Panc1 (cell line): ENCODE measurements around the gene OR2B2. TPM values are rescaled to one million over a fixed set of nuclear protein-coding genes. Genes with fewer than 3 reads are reported as not detected.

Source experiments
- ATAC-seq: fragments of 200-7000 bp; cut with Tn5 transposase; 2 replicates; pipeline ENCODE4 v1.9.1; 2020; ENCODE audit warnings: mild to moderate bottlenecking, moderate library complexity
- Bru-seq: library from RNA; stranded (reverse); fragments of 400-500 nt; gene quantifications from one replicate; lab custom pipeline; 2021; lab: Mats Ljungman, UMichigan
- BruChase-seq, 2 experiments: library from RNA; stranded (reverse); fragments of 400-500 nt; gene quantifications; one replicate each; lab custom pipeline; 2021; lab: Mats Ljungman, UMichigan
- BruUV-seq: library from RNA; stranded (reverse); fragments of 400-500 nt; replicated peaks from 2 replicates; lab custom pipeline; 2021; lab: Mats Ljungman, UMichigan
- CTCF ChIA-PET: fragments of 300-600 bp; sonication (Branson Sonifier 250); formaldehyde crosslinking; loops from one replicate; lab custom pipeline; 2022; ENCODE audit warnings: antibody characterized with exemption; lab: Charles Lee
- POLR2A ChIA-PET: fragments of 300-600 bp; sonication (Branson Sonifier 250); formaldehyde crosslinking; loops from one replicate; lab custom pipeline; 2022; ENCODE audit warnings: antibody characterized with exemption; lab: Charles Lee
- DNase-seq: peaks from one replicate; pipeline ENCODE4 v3.0.0-alpha.2; 2010; ENCODE audit warnings: low read depth, low spot score
- H3K27ac ChIP-seq: 2 replicates; pipeline ENCODE4 v1.5.1; 2011; ENCODE audit warnings: mild to moderate bottlenecking, low read length, inconsistent platforms
- H3K27me3 ChIP-seq: fragments of 200-500 bp; sonication (Bioruptor generic); 2 replicates; pipeline ENCODE4 v1.6.0; 2014; ENCODE audit warnings: low read length, inconsistent platforms; ENCODE audit not compliant: control insufficient read depth, insufficient read depth
- H3K36me3 ChIP-seq: fragments of 200-500 bp; sonication (Bioruptor generic); 2 replicates; pipeline ENCODE4 v1.5.1; 2014; ENCODE audit warnings: inconsistent platforms, mild to moderate bottlenecking, low read length, moderate library complexity; ENCODE audit not compliant: control insufficient read depth, insufficient read depth
- H3K4me1 ChIP-seq: 2 replicates; pipeline ENCODE4 v1.5.1; 2011; ENCODE audit warnings: inconsistent platforms, mild to moderate bottlenecking, low read length, moderate library complexity; ENCODE audit not compliant: control insufficient read depth, insufficient read depth
- H3K4me3 ChIP-seq, 2 experiments: 2 replicates each; pipeline ENCODE4 v1.5.1; 2011 to 2012; ENCODE audit warnings: low read depth in 2 of 2, low read length in 2 of 2, mild to moderate bottlenecking in 2 of 2, inconsistent platforms in 1 of 2, moderate library complexity in 1 of 2
- H3K9me3 ChIP-seq: fragments of 200-500 bp; sonication (Bioruptor generic); 2 replicates; pipeline ENCODE4 v1.5.1; 2014; ENCODE audit warnings: low read depth, mild to moderate bottlenecking, inconsistent platforms, low read length, moderate library complexity; ENCODE audit not compliant: control insufficient read depth, insufficient read depth
- POLR2AphosphoS5 ChIP-seq: IDR thresholded peaks from 2 replicates; pipeline ENCODE4 v1.6.1; 2012; ENCODE audit warnings: mild to moderate bottlenecking, low read depth, low read length, moderate library complexity
- SIN3A ChIP-seq: IDR thresholded peaks from 2 replicates; pipeline ENCODE4 v1.6.1; 2012; ENCODE audit warnings: low read depth, mild to moderate bottlenecking, low read length, moderate library complexity, borderline replicate concordance; ENCODE audit not compliant: insufficient read depth
- TCF7L2 ChIP-seq: IDR thresholded peaks from 2 replicates; pipeline ENCODE4 v1.6.1; 2011; ENCODE audit warnings: mild to moderate bottlenecking, low read depth, low read length, inconsistent platforms
- in situ Hi-C: cut with HindIII; loops from 2 replicates; pipeline ENCODE4 v1.10.0; 2016; ENCODE audit warnings: low sequenced_read_pairs, low pct_unique_long_range_greater_than_20kb
- intact Hi-C: fragments of 100-400 bp; cut with micrococcal nuclease; formaldehyde crosslinking; loops from one replicate; pipeline ENCODE4 v1.10.0; 2022; ENCODE audit not compliant: unreplicated experiment
- long read RNA-seq: library from polyadenylated mRNA; unstranded; transcript quantifications from one replicate; pipeline ENCODE4 v2.0.0, GENCODE V29; 2021; ENCODE audit not compliant: unreplicated experiment
- polyA plus RNA-seq: library from polyadenylated mRNA; unstranded; fragments of >200 nt; gene quantifications from one replicate; pipeline ENCODE4 v1.2.1, GENCODE V29; 2012; ENCODE audit warnings: missing spikeins; ENCODE audit not compliant: insufficient read length
- total RNA-seq: library from RNA; stranded (reverse); gene quantifications from one replicate; pipeline ENCODE4 v1.2.1, GENCODE V29; 2021; ENCODE audit not compliant: unreplicated experiment
- TF ChIP-seq, protein P1 (sequence below): fragments of 450-650 bp; IDR thresholded peaks from 2 replicates; pipeline ENCODE4 v1.5.1; 2017; ENCODE audit warnings: mild to moderate bottlenecking
- TF ChIP-seq, protein P2 (sequence below), 2 experiments: IDR thresholded peaks; 2 replicates each; pipeline ENCODE4 v1.6.1; 2011 to 2012; ENCODE audit warnings: low read depth in 2 of 2, control low read depth in 1 of 2, low read length in 1 of 2, mild to moderate bottlenecking in 1 of 2, moderate library complexity in 1 of 2; ENCODE audit not compliant: insufficient read depth in 1 of 2

OR2B2 gene
- total RNA-seq, result not detected
- polyA plus RNA-seq, result not detected
- not detected for Bru-seq, nascent RNA
- not detected for BruChase-seq, experiment 1, labeled RNA remaining after a 2-hour chase
- not detected for BruChase-seq, experiment 2, labeled RNA remaining after a 6-hour chase
- long read RNA-seq, result 0 reads

GRCh38 chr6:27911956-27912446 lies at the start of gene OR2B2:
TSS of gene OR2B2 (minus strand) at chr6:27912396. CDS start at chr6:27912319, 77 bp downstream.
- H3K27ac ChIP-seq, result no peak within 1 kb of the TSS
- CTCF ChIA-PET, result no interaction called here
- no peaks in the 10 kb centered on the region for H3K4me1 ChIP-seq
- ATAC-seq (no peak), DNase-seq (no peak)
- in situ Hi-C loops (no loop called here), intact Hi-C loops (no loop called here)
- POLR2A ChIA-PET, result no interaction called here
- H3K36me3 ChIP-seq, result no peaks in the 10 kb centered on the region
- H3K27me3 ChIP-seq, result no peaks in the 10 kb centered on the region
- no peak within 1 kb of the TSS for H3K4me3 ChIP-seq
- no peaks in the 10 kb centered on the region for H3K9me3 ChIP-seq
- TF ChIP-seq TCF7L2, result no peak
- BruUV-seq, result no TSS peak

- ATAC-seq (no peak), DNase-seq (no peak)
- BruUV-seq, result no TSS peak
- no peak overlapping the region for H3K27ac ChIP-seq
- H3K36me3 ChIP-seq, result no peaks in the 10 kb centered on the region
- no peak overlapping the region for H3K4me3 ChIP-seq
- no peaks in the 10 kb centered on the region for H3K27me3 ChIP-seq
- CTCF ChIA-PET, result no interaction called here
- TF ChIP-seq, protein P1, sequence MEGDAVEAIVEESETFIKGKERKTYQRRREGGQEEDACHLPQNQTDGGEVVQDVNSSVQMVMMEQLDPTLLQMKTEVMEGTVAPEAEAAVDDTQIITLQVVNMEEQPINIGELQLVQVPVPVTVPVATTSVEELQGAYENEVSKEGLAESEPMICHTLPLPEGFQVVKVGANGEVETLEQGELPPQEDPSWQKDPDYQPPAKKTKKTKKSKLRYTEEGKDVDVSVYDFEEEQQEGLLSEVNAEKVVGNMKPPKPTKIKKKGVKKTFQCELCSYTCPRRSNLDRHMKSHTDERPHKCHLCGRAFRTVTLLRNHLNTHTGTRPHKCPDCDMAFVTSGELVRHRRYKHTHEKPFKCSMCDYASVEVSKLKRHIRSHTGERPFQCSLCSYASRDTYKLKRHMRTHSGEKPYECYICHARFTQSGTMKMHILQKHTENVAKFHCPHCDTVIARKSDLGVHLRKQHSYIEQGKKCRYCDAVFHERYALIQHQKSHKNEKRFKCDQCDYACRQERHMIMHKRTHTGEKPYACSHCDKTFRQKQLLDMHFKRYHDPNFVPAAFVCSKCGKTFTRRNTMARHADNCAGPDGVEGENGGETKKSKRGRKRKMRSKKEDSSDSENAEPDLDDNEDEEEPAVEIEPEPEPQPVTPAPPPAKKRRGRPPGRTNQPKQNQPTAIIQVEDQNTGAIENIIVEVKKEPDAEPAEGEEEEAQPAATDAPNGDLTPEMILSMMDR, result no peak
- TF ChIP-seq POLR2AphosphoS5 (no peak), SIN3A (no peak), TCF7L2 (no peak)
- TF ChIP-seq, protein P2, sequence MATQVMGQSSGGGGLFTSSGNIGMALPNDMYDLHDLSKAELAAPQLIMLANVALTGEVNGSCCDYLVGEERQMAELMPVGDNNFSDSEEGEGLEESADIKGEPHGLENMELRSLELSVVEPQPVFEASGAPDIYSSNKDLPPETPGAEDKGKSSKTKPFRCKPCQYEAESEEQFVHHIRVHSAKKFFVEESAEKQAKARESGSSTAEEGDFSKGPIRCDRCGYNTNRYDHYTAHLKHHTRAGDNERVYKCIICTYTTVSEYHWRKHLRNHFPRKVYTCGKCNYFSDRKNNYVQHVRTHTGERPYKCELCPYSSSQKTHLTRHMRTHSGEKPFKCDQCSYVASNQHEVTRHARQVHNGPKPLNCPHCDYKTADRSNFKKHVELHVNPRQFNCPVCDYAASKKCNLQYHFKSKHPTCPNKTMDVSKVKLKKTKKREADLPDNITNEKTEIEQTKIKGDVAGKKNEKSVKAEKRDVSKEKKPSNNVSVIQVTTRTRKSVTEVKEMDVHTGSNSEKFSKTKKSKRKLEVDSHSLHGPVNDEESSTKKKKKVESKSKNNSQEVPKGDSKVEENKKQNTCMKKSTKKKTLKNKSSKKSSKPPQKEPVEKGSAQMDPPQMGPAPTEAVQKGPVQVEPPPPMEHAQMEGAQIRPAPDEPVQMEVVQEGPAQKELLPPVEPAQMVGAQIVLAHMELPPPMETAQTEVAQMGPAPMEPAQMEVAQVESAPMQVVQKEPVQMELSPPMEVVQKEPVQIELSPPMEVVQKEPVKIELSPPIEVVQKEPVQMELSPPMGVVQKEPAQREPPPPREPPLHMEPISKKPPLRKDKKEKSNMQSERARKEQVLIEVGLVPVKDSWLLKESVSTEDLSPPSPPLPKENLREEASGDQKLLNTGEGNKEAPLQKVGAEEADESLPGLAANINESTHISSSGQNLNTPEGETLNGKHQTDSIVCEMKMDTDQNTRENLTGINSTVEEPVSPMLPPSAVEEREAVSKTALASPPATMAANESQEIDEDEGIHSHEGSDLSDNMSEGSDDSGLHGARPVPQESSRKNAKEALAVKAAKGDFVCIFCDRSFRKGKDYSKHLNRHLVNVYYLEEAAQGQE (IDR thresholded peaks at IDR 0.05; ENCODE audit: insufficient read depth in 1 of 2, low read depth in 2 of 2, low read length in 1 of 2), result no peak
- POLR2A ChIA-PET, result no interaction called here
- intact Hi-C loops (no loop called here), in situ Hi-C loops (no loop called here)
- no peaks in the 10 kb centered on the region for H3K4me1 ChIP-seq
- H3K9me3 ChIP-seq, result no peaks in the 10 kb centered on the region
Observed at GRCh38 chr6:27957516-27957915, 45.3 kb upstream of the OR2B2 start.

- Histone ChIP-seq H3K36me3 (no peaks in the 10 kb centered on the region), H3K4me3 (no peak within 1 kb of the TSS), H3K4me1 (no peaks in the 10 kb centered on the region), H3K27ac (no peak within 1 kb of the TSS), H3K9me3 (no peaks in the 10 kb centered on the region), H3K27me3 (no peaks in the 10 kb centered on the region; the same call in 1 of the 2 replicates)
- intact Hi-C loops, result no loop called here
- BruUV-seq, result no TSS peak
- TF ChIP-seq, protein P1, result no peak
- TF ChIP-seq POLR2AphosphoS5, result no peak
- TF ChIP-seq, protein P2 (IDR thresholded peaks at IDR 0.05; ENCODE audit: insufficient read depth in 1 of 2, low read depth in 2 of 2, low read length in 1 of 2), result no peak
- no peak for TF ChIP-seq TCF7L2
- no peak for TF ChIP-seq SIN3A
- ChIA-PET POLR2A (no interaction called here), CTCF (interaction anchor here (0.6 kb wide), 1 partner anchor 31 kb away, joined by 4 read pairs; no protein-coding TSS in a partner anchor)
- in situ Hi-C loops, result no loop called here
- ATAC-seq (no peak), DNase-seq (no peak)
Observed at GRCh38 chr6:27956941-27957340, 44.7 kb upstream of the OR2B2 start, which contains the start of gene OR2B6. TSS of gene OR2B6 (plus strand) at chr6:27957241. CDS start at chr6:27957241, 0 bp downstream.
